Measurements from ENCODE around the gene ADIG. TPM values are rescaled to one million over a fixed set of nuclear protein-coding genes. Genes with fewer than 3 reads are reported as not detected.

Gene ADIG
- not detected in 5 replicates for total RNA-seq (2022; extraction: Qiagen RNA extraction)

GRCh38 chr20:38581013-38581412 lies at the start of gene ADIG:
TSS of gene ADIG (plus strand) at chr20:38581197. CDS start at chr20:38581251, 54 bp downstream.

GRCh38 chr20:38601216-38602184 lies 20.5 kb downstream of the ADIG start, which contains the start of gene ARHGAP40:
TSS of gene ARHGAP40 (plus strand) at chr20:38601809.

Other genes with a start within 250 kb of the ADIG start
- gene LBP, start 234.7 kb upstream of the ADIG start, total RNA-seq (2022; extraction: Qiagen RNA extraction), result 0.97 to 1.8 TPM (median 1.2 TPM) in 5 replicates
- 171 to 205 TPM (median 198 TPM) in 5 replicates for gene SNHG17, start 145.9 kb upstream of the ADIG start, total RNA-seq (2022; extraction: Qiagen RNA extraction)
- gene RALGAPB, start 108.4 kb upstream of the ADIG start, total RNA-seq (2022; extraction: Qiagen RNA extraction), result 11.9 to 17.4 TPM (median 16.5 TPM) in 5 replicates
- 0.02 TPM in 1 of 5 replicates, not detected in the others for gene ARHGAP40, start 20.6 kb downstream of the ADIG start, total RNA-seq (2022; extraction: Qiagen RNA extraction)
- gene SLC32A1, start 143.3 kb downstream of the ADIG start, total RNA-seq (2022; extraction: Qiagen RNA extraction), result not detected in 5 replicates
- gene ACTR5, start 167.3 kb downstream of the ADIG start, total RNA-seq (2022; extraction: Qiagen RNA extraction), result 8.8 to 11.0 TPM (median 10.3 TPM) in 5 replicates
- 0.12 to 0.22 TPM (median 0.14 TPM) in 5 replicates for gene PPP1R16B, start 224.5 kb downstream of the ADIG start, total RNA-seq (2022; extraction: Qiagen RNA extraction)